ENCODE measurements around the gene HAVCR2. TPM values are rescaled to one million over a fixed set of nuclear protein-coding genes. Genes with fewer than 3 reads are reported as not detected.

Gene HAVCR2
- total and polyA plus RNA-seq, 10 of the 15 experiments (the other 5 are each of a cell fraction or from before 2014, with no cell fraction given) = 5.2 to 7.5 (median 6.9) TPM

GRCh38 chr5:157051604-157052245 lies 57.1 kb downstream of the HAVCR2 start:
- in situ Hi-C loops (cut with MboI) = no loop called here
- H3K27ac ChIP-seq (ENCODE audit: control insufficient read depth, insufficient read depth) = no peak overlapping the region
- no peaks in the 10 kb centered on the region for H3K9me3 ChIP-seq (replicated peaks; ENCODE audit: control insufficient read depth, insufficient read depth, low read length)
- ATAC-seq = no peak
- intact Hi-C loops (cut with micrococcal nuclease; ENCODE audit: unreplicated experiment) = no loop called here
- DNase-seq (ENCODE audit: low read depth, low spot score) = no peak
- no peak overlapping the region for H3K9ac ChIP-seq (ENCODE audit: control insufficient read depth, insufficient read depth, low read length)
- RAD21 ChIA-PET (ENCODE audit: unreplicated experiment) = no interaction called here
- 60% methylated on average over 7 of the region's 7 CpGs for WGBS (ENCODE audit: insufficient coverage, insufficient replicate concordance, low lambda C conversion rate, missing lambda C conversion rate)
- SMC1A ChIA-PET (ENCODE audit: uncharacterized antibody, unreplicated experiment) = no interaction called here
- no peak overlapping the region for H2AFZ ChIP-seq (ENCODE audit: control insufficient read depth, low read depth, low read length)
- H3K4me1 ChIP-seq (ENCODE audit: control insufficient read depth, insufficient read depth, low read length) = no peaks in the 10 kb centered on the region
- no peak overlapping the region for H3K4me2 ChIP-seq (ENCODE audit: control insufficient read depth, insufficient read depth)
- no TSS peak for BruUV-seq (replicated peaks)
- CTCF ChIA-PET = no interaction called here
- POLR2A ChIA-PET = no interaction called here
- no peaks in the 10 kb centered on the region for H3K79me2 ChIP-seq (ENCODE audit: control insufficient read depth, insufficient read depth, low read length)
- no peaks in the 10 kb centered on the region; a peak in 1 of 4 replicates for H3K27me3 ChIP-seq (replicated peaks in 1 of 2; ENCODE audit: control insufficient read depth in 2 of 2, insufficient read depth in 2 of 2, low read length in 1 of 2)
- no peak overlapping the region for H3K4me3 ChIP-seq
- no peak for FAIRE-seq
- H3K36me3 ChIP-seq (ENCODE audit: control insufficient read depth in 2 of 2, insufficient read depth in 2 of 2, low read length in 1 of 2) = no peaks in the 10 kb centered on the region
- H4K20me1 ChIP-seq (ENCODE audit: control insufficient read depth, insufficient read depth) = no peaks in the 10 kb centered on the region
- TF ChIP-seq ZNF274 (IDR thresholded peaks at IDR 0.05; ENCODE audit: insufficient read depth, insufficient read length) (no peak), NFYB (IDR thresholded peaks at IDR 0.05; ENCODE audit: insufficient read depth, low read depth, low read length) (no peak), CEBPB (IDR thresholded peaks at IDR 0.05; ENCODE audit: borderline replicate concordance in 1 of 2, low read depth in 2 of 2, low read length in 2 of 2) (no peak), CREM (IDR thresholded peaks at IDR 0.05; ENCODE audit: low read depth) (no peak), ZNF207 (IDR thresholded peaks at IDR 0.05; ENCODE audit: borderline replicate concordance) (no peak), LARP7 (IDR thresholded peaks at IDR 0.05) (no peak), CBX3 (IDR thresholded peaks at IDR 0.05; ENCODE audit: borderline replicate concordance, low read depth) (no peak), ESRRA (IDR thresholded peaks at IDR 0.05; ENCODE audit: low read length) (no peak), TAF1 (IDR thresholded peaks at IDR 0.05; ENCODE audit: borderline replicate concordance, low read depth, low read length) (no peak), HDAC6 (IDR thresholded peaks at IDR 0.05; ENCODE audit: unreplicated experiment) (no peak), GABPA (IDR thresholded peaks at IDR 0.05; ENCODE audit: low read depth) (no peak), STAT1 (conservative IDR thresholded peaks at IDR 0.05) (no peak), SRF (IDR thresholded peaks at IDR 0.05; ENCODE audit: low read depth in 2 of 2, low read length in 2 of 2) (no peak), PAX5 (IDR thresholded peaks at IDR 0.05; ENCODE audit: borderline replicate concordance, low read depth, low read length) (no peak), SP1 (IDR thresholded peaks at IDR 0.05; ENCODE audit: low read depth, low read length) (no peak), MXI1 (IDR thresholded peaks at IDR 0.05; ENCODE audit: low read depth, low read length) (no peak)
- TF ChIP-seq, protein P1, sequence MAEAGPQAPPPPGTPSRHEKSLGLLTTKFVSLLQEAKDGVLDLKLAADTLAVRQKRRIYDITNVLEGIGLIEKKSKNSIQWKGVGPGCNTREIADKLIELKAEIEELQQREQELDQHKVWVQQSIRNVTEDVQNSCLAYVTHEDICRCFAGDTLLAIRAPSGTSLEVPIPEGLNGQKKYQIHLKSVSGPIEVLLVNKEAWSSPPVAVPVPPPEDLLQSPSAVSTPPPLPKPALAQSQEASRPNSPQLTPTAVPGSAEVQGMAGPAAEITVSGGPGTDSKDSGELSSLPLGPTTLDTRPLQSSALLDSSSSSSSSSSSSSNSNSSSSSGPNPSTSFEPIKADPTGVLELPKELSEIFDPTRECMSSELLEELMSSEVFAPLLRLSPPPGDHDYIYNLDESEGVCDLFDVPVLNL (IDR thresholded peaks at IDR 0.05; ENCODE audit: low read depth, low read length) = no peak
- TF ChIP-seq, protein P2, sequence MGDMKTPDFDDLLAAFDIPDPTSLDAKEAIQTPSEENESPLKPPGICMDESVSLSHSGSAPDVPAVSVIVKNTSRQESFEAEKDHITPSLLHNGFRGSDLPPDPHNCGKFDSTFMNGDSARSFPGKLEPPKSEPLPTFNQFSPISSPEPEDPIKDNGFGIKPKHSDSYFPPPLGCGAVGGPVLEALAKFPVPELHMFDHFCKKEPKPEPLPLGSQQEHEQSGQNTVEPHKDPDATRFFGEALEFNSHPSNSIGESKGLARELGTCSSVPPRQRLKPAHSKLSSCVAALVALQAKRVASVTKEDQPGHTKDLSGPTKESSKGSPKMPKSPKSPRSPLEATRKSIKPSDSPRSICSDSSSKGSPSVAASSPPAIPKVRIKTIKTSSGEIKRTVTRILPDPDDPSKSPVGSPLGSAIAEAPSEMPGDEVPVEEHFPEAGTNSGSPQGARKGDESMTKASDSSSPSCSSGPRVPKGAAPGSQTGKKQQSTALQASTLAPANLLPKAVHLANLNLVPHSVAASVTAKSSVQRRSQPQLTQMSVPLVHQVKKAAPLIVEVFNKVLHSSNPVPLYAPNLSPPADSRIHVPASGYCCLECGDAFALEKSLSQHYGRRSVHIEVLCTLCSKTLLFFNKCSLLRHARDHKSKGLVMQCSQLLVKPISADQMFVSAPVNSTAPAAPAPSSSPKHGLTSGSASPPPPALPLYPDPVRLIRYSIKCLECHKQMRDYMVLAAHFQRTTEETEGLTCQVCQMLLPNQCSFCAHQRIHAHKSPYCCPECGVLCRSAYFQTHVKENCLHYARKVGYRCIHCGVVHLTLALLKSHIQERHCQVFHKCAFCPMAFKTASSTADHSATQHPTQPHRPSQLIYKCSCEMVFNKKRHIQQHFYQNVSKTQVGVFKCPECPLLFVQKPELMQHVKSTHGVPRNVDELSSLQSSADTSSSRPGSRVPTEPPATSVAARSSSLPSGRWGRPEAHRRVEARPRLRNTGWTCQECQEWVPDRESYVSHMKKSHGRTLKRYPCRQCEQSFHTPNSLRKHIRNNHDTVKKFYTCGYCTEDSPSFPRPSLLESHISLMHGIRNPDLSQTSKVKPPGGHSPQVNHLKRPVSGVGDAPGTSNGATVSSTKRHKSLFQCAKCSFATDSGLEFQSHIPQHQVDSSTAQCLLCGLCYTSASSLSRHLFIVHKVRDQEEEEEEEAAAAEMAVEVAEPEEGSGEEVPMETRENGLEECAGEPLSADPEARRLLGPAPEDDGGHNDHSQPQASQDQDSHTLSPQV (IDR thresholded peaks at IDR 0.05) = no peak

All from GM12878 (cell line).